Measurements from ENCODE around the gene DUSP1. TPM values are rescaled to one million over a fixed set of nuclear protein-coding genes. Genes with fewer than 3 reads are reported as not detected.

DUSP1 gene
- total and polyA plus RNA-seq, 2 of the 13 experiments (the other 11 are each of a cell fraction or from before 2014, with no cell fraction given): 27.1 to 55.5 TPM

DNA sequence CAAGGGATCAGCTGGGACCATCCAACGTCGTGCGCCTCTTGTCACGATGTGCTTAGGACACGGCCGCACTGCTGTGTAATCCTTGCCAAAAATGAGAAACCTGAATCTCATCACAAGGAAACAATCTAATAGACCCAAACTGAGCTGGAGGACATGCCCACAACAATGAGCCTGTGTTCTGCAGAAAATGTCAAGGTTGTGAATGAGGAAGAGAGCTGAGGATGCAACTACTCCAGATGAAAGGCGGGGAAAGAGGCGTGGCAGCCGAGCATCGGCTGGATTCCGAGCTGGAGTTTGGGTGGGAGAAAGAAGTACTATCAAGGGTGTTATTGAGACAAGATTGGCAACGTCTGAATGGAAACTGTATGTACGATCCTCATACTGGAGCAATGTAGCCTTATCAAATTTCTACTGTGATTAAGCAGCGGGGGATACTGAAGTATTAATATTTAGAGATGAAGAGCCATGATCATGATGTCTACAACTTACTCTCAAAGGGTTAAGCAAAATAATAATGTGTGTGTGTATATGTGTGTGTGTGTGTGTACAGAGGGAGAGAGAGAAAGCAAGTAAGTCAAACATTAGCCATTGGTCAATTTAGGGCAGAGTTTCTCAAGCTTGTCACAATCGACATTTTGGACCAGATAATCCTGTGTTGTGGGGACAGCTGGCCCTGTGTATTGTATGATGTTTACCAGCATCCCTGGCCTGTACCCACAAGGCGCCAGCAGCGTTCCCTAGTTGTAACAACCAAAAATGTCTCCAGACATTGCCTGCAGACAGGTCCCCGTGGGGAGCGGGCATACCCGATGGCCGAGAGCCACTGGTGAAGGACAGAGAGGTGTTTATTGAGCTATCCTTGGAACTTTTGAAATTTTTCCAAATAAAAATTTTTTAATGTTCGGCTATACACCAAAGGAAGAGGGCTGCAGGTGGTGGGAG is 46.5 kb downstream of the DUSP1 start (continued):
- TF ChIP-seq ZNF776 (CRISPR knock-in tag; IDR thresholded peaks at IDR 0.05) (no peak), HMGXB4 (CRISPR knock-in tag; IDR thresholded peaks at IDR 0.05; ENCODE audit: borderline replicate concordance in 1 of 2, low read depth in 1 of 2) (no peak), FOXA1 (IDR thresholded peaks at IDR 0.05) (peak; percentile 80), FOXA1 (CRISPR knock-in tag; IDR thresholded peaks at IDR 0.05) (peak; percentile 85), PITX1 (CRISPR knock-in tag; IDR thresholded peaks at IDR 0.05) (peak; percentile 78), ZBTB1 (CRISPR knock-in tag; IDR thresholded peaks at IDR 0.05; ENCODE audit: borderline replicate concordance) (no peak), MAX (IDR thresholded peaks at IDR 0.05) (no peak), ZNF564 (CRISPR knock-in tag; IDR thresholded peaks at IDR 0.05) (no peak), ZNF382 (CRISPR knock-in tag; IDR thresholded peaks at IDR 0.05; ENCODE audit: borderline replicate concordance) (no peak), ATM (IDR thresholded peaks at IDR 0.05; ENCODE audit: borderline replicate concordance) (no peak), ZNF547 (CRISPR knock-in tag; IDR thresholded peaks at IDR 0.05) (no peak), CREM (IDR thresholded peaks at IDR 0.05) (peak; percentile 27; the same call in 1 of the 2 replicates), CREM (CRISPR knock-in tag; IDR thresholded peaks at IDR 0.05) (no peak), ZNF296 (CRISPR knock-in tag; conservative IDR thresholded peaks at IDR 0.05) (no peak), JUNB (CRISPR knock-in tag; IDR thresholded peaks at IDR 0.05; ENCODE audit: borderline replicate concordance) (peak; percentile 25; the same call in 1 of the 2 replicates), REPIN1 (CRISPR knock-in tag; IDR thresholded peaks at IDR 0.05; ENCODE audit: borderline replicate concordance, low read depth) (no peak), AGO2 (optimal IDR thresholded peaks at IDR 0.05; ENCODE audit: low read depth, low read length) (no peak), SMAD1 (CRISPR knock-in tag; IDR thresholded peaks at IDR 0.05; ENCODE audit: borderline replicate concordance, low read depth) (no peak), MAFK (conservative IDR thresholded peaks at IDR 0.05 in 1 of 2, IDR thresholded peaks at IDR 0.05 in 1 of 2; ENCODE audit: low read length in 2 of 2) (no peak), ISX (CRISPR knock-in tag; conservative IDR thresholded peaks at IDR 0.05) (no peak), BORCS8-MEF2B (CRISPR knock-in tag; IDR thresholded peaks at IDR 0.05) (no peak)
- TF ChIP-seq, protein P1, sequence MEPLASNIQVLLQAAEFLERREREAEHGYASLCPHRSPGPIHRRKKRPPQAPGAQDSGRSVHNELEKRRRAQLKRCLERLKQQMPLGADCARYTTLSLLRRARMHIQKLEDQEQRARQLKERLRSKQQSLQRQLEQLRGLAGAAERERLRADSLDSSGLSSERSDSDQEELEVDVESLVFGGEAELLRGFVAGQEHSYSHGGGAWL (CRISPR knock-in tag; IDR thresholded peaks at IDR 0.05): no peak
- TF ChIP-seq, protein P2, sequence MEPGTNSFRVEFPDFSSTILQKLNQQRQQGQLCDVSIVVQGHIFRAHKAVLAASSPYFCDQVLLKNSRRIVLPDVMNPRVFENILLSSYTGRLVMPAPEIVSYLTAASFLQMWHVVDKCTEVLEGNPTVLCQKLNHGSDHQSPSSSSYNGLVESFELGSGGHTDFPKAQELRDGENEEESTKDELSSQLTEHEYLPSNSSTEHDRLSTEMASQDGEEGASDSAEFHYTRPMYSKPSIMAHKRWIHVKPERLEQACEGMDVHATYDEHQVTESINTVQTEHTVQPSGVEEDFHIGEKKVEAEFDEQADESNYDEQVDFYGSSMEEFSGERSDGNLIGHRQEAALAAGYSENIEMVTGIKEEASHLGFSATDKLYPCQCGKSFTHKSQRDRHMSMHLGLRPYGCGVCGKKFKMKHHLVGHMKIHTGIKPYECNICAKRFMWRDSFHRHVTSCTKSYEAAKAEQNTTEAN (CRISPR knock-in tag; conservative IDR thresholded peaks at IDR 0.05): no peak
